ENCODE measurements around the gene CXCR6. TPM values are rescaled to one million over a fixed set of nuclear protein-coding genes. Genes with fewer than 3 reads are reported as not detected.
A peak's percentile ranks its signal among the peaks of the same experiment; 100 is the strongest.

Gene CXCR6
- total RNA-seq, 1 experiment from 2014 or later, result not detected

GRCh38 chr3:45939341-45939771 is 3.9 kb upstream of the CXCR6 start:
- Histone ChIP-seq H3K4me3 (no peak overlapping the region), H3K9me3 (no peaks in the 10 kb centered on the region), H3K36me3 (no peaks in the 10 kb centered on the region), H3K27me3 (no peaks in the 10 kb centered on the region)
- peak; percentile 6 for DNase-seq

- Histone ChIP-seq H3K27me3 (no peaks in the 10 kb centered on the region), H3K9me3 (no peaks in the 10 kb centered on the region), H3K36me3 (no peaks in the 10 kb centered on the region), H3K4me3 (no peak overlapping the region)
- no peak for DNase-seq
These were observed 3.1 kb upstream of the CXCR6 start for GRCh38 chr3:45940004-45940780.

- no peaks in the 10 kb centered on the region for H3K9me3 ChIP-seq
- no peak for DNase-seq
- H3K36me3 ChIP-seq, result no peaks in the 10 kb centered on the region
- H3K27me3 ChIP-seq, result no peaks in the 10 kb centered on the region
- H3K4me3 ChIP-seq, result no peak overlapping the region
These were observed 2.4 kb upstream of the CXCR6 start for GRCh38 chr3:45940781-45941365.

GRCh38 chr3:45942051-45942825 is 1.0 kb upstream of the CXCR6 start:
- H3K4me3 ChIP-seq, result no peak overlapping the region
- no peak for DNase-seq

GRCh38 chr3:45944830-45945620 is 1.8 kb downstream of the CXCR6 start:
- no peaks in the 10 kb centered on the region for H3K27me3 ChIP-seq
- DNase-seq, result no peak

More at GRCh38 chr3:45942051-45942825, 1.0 kb upstream of the CXCR6 start:
- Histone ChIP-seq H3K27me3 (no peaks in the 10 kb centered on the region), H3K9me3 (no peaks in the 10 kb centered on the region), H3K36me3 (peaks cover 6% of the 10 kb centered on the region)

GRCh38 chr3:45946307-45946706 is 3.0 kb downstream of the CXCR6 start:
- DNase-seq, result no peak
- Histone ChIP-seq H3K4me3 (no peak overlapping the region), H3K27me3 (no peaks in the 10 kb centered on the region), H3K9me3 (no peaks in the 10 kb centered on the region), H3K36me3 (peaks cover 6% of the 10 kb centered on the region)

More at GRCh38 chr3:45944830-45945620, 1.8 kb downstream of the CXCR6 start:
- peaks cover 6% of the 10 kb centered on the region for H3K36me3 ChIP-seq
- no peaks in the 10 kb centered on the region for H3K9me3 ChIP-seq
- H3K4me3 ChIP-seq, result no peak overlapping the region

- no peaks in the 10 kb centered on the region for H3K27me3 ChIP-seq
- H3K4me3 ChIP-seq, result no peak overlapping the region
- no peak for DNase-seq
- H3K9me3 ChIP-seq, result no peaks in the 10 kb centered on the region
- peaks cover 6% of the 10 kb centered on the region for H3K36me3 ChIP-seq
These were observed 3.6 kb downstream of the CXCR6 start for GRCh38 chr3:45946875-45947274.

GRCh38 chr3:45947361-45947760 is 4.1 kb downstream of the CXCR6 start:
- DNase-seq, result no peak
- peaks cover 6% of the 10 kb centered on the region for H3K36me3 ChIP-seq
- H3K9me3 ChIP-seq, result no peaks in the 10 kb centered on the region
- H3K27me3 ChIP-seq, result no peaks in the 10 kb centered on the region
- no peak overlapping the region for H3K4me3 ChIP-seq

GRCh38 chr3:45948311-45948781 is 5.1 kb downstream of the CXCR6 start:
- peaks cover 6% of the 10 kb centered on the region for H3K36me3 ChIP-seq
- no peak overlapping the region for H3K4me3 ChIP-seq
- H3K9me3 ChIP-seq, result no peaks in the 10 kb centered on the region
- H3K27me3 ChIP-seq, result no peaks in the 10 kb centered on the region
- peak; percentile 70 for DNase-seq

GRCh38 chr3:45948881-45949280 is 5.6 kb downstream of the CXCR6 start:
- Histone ChIP-seq H3K27me3 (no peaks in the 10 kb centered on the region), H3K4me3 (no peak overlapping the region), H3K36me3 (peaks cover 6% of the 10 kb centered on the region), H3K9me3 (no peaks in the 10 kb centered on the region)
- no peak for DNase-seq

- Histone ChIP-seq H3K4me3 (no peak overlapping the region), H3K9me3 (no peaks in the 10 kb centered on the region), H3K27me3 (no peaks in the 10 kb centered on the region), H3K36me3 (peaks cover 6% of the 10 kb centered on the region)
- DNase-seq, result no peak
These were observed 6.2 kb downstream of the CXCR6 start for GRCh38 chr3:45949432-45949831.

GRCh38 chr3:45950131-45950530 is 6.9 kb downstream of the CXCR6 start:
- H3K27me3 ChIP-seq, result no peaks in the 10 kb centered on the region
- H3K4me3 ChIP-seq, result no peak overlapping the region
- peaks cover 6% of the 10 kb centered on the region for H3K36me3 ChIP-seq
- DNase-seq, result no peak
- no peaks in the 10 kb centered on the region for H3K9me3 ChIP-seq

- H3K4me3 ChIP-seq, result no peak overlapping the region
- no peaks in the 10 kb centered on the region for H3K9me3 ChIP-seq
- H3K27me3 ChIP-seq, result no peaks in the 10 kb centered on the region
- no peak for DNase-seq
- H3K36me3 ChIP-seq, result peaks cover 6% of the 10 kb centered on the region
These were observed 7.7 kb downstream of the CXCR6 start for GRCh38 chr3:45950686-45951600.

GRCh38 chr3:45951946-45952345 is 8.7 kb downstream of the CXCR6 start:
- DNase-seq, result no peak
- Histone ChIP-seq H3K9me3 (no peaks in the 10 kb centered on the region), H3K27me3 (no peaks in the 10 kb centered on the region), H3K4me3 (no peak overlapping the region), H3K36me3 (no peaks in the 10 kb centered on the region; the same call in 1 of the 2 replicates)

- Histone ChIP-seq H3K27me3 (no peaks in the 10 kb centered on the region), H3K9me3 (no peaks in the 10 kb centered on the region), H3K4me3 (no peak overlapping the region), H3K36me3 (peaks cover 2% of the 10 kb centered on the region; the same call in 1 of the 2 replicates)
- DNase-seq, result no peak
These were observed 9.2 kb downstream of the CXCR6 start for GRCh38 chr3:45952456-45952855.

- peaks cover 2% of the 10 kb centered on the region for H3K36me3 ChIP-seq
These were observed 10.3 kb downstream of the CXCR6 start for GRCh38 chr3:45953536-45953935.

More at GRCh38 chr3:45953536-45953935, 10.3 kb downstream of the CXCR6 start:
- Histone ChIP-seq H3K4me3 (no peak overlapping the region), H3K27me3 (no peaks in the 10 kb centered on the region), H3K9me3 (no peaks in the 10 kb centered on the region)
- DNase-seq, result no peak

All from MG63 (cell line).